Measurements from ENCODE around the gene ADI1.
A peak's percentile ranks its signal among the peaks of the same experiment; 100 is the strongest.

ADI1 gene

DNA sequence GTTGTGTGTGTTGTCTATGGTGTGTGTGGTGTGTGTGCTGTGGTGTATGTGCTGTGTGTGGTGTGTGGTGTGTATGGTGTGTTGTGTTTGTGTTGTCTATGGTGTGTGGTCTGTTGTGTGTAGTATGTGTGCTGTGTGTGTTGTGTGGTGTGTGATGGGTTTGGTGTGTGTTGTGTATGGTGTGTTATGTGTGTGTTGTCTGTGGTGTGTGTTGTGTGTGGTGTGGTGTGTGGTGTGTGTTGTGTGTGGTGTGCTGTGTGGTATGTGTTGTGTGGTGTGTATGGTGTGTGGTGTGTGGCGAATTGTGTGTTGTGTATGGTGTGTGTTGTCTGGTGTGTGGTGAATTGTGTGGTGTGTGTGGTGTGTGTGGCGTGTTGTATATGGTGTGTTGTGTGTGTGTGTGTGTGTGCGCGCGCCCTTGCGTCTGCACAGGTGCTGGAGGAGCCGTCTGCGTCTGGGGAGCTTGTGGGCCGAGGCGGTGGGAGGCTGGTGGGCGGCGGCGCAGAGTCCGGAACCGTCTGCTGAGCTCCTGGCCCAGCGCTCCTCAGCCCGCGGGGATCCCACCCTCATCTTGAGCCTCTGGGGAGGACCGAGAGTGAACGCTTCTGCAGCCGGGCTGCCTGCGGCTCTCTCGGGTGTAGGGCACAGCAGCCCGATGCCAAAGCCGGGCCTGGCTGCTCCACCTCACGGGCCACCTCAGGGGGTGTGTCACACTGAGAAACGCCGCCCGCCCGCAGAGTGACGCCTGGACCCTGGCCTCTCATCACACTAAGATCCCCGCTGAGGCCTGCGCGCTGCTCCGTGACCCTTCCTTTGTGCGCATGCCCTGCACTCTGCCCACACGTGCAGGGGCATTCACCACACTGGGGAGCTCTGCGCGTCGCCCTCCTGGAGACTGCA lies 8.8 kb upstream of the ADI1 start:
- CTCF ChIA-PET, result no interaction called here
- TF ChIP-seq FOXK2 (IDR thresholded peaks at IDR 0.05) (no peak), TARDBP (IDR thresholded peaks at IDR 0.05) (no peak)
- DNase-seq (ENCODE audit: extremely low spot score), result no peak
- POLR2A ChIA-PET, result interaction anchor here (0.6 kb wide), 1 partner anchor 8 kb away, joined by 3 read pairs; no protein-coding TSS in a partner anchor

DNA sequence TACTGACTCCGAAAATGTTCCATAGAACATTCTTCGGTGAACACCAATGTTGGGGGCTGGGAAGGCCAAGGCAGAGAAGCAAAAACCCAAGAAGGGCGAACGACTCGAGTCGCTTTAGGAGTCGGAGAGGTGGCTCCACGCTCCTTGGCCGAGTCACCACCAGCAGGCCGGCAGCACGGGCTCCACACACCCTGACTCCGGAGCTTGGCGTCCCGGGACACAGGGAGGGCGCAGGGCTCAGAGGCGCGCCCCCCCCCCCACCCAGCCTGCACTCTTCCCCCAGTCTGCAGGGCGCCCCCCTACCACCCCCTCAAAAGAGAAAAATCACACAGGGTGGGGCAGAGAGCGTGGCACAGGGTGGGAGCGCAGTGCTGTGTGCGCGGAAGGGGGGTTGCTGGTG lies 7.5 kb upstream of the ADI1 start:
- no peak for DNase-seq (ENCODE audit: extremely low spot score)
- ChIA-PET CTCF (interaction anchor here (0.7 kb wide), 1 partner anchor 49 kb away, joined by 3 read pairs; no protein-coding TSS in a partner anchor), POLR2A (no interaction called here)
- TF ChIP-seq SP1 (IDR thresholded peaks at IDR 0.05), result no peak
- TF ChIP-seq FOXA1 (IDR thresholded peaks at IDR 0.05), result no peak
- no peak for TF ChIP-seq TARDBP (IDR thresholded peaks at IDR 0.05)
- TF ChIP-seq ELF4 (IDR thresholded peaks at IDR 0.05), result no peak
- TF ChIP-seq FOXK2 (IDR thresholded peaks at IDR 0.05), result no peak
- no peak for TF ChIP-seq HDGF (IDR thresholded peaks at IDR 0.05; ENCODE audit: borderline replicate concordance)
- TF ChIP-seq CTBP1 (IDR thresholded peaks at IDR 0.05; ENCODE audit: borderline replicate concordance), result no peak

DNA sequence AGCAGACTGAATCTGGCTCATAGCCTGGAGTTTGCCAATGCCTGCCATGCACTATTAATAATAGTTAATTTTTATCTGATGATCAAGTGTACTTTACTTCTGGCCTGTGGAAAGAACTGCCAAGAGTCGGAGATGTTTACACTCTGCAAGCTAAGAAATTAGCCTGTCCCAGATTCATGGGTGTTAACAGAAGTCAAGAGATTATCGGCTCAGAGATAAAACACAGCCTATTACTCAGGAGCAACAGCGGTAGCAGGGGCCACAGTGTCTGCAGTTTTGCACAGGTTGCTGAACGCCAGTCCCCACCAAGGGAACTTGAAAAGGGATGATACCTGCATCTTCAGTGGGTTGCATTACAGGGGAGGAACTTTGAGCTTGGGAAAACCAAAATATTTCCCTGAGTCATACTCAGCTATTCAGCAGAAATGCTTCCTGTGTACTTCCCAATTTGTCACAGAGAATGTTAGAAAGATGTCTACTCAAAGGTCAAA lies 4.3 kb upstream of the ADI1 start:
- no peak for DNase-seq (ENCODE audit: extremely low spot score)
- ChIA-PET CTCF (interaction anchor here (0.6 kb wide), 1 partner anchor 298 kb away, joined by 4 read pairs; no protein-coding TSS in a partner anchor), POLR2A (interaction anchor here (1.3 to 1.7 kb wide), 2 partner anchors 12 to 35 kb away, joined by 4 to 6 read pairs; partner anchors contain the start of gene RNASEH1)
- TF ChIP-seq, protein P1, sequence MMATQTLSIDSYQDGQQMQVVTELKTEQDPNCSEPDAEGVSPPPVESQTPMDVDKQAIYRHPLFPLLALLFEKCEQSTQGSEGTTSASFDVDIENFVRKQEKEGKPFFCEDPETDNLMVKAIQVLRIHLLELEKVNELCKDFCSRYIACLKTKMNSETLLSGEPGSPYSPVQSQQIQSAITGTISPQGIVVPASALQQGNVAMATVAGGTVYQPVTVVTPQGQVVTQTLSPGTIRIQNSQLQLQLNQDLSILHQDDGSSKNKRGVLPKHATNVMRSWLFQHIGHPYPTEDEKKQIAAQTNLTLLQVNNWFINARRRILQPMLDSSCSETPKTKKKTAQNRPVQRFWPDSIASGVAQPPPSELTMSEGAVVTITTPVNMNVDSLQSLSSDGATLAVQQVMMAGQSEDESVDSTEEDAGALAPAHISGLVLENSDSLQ (IDR thresholded peaks at IDR 0.05), result no peak
- TF ChIP-seq FOXA1 (IDR thresholded peaks at IDR 0.05) (no peak), TARDBP (IDR thresholded peaks at IDR 0.05) (no peak), NFRKB (IDR thresholded peaks at IDR 0.05) (no peak), ZNF384 (IDR thresholded peaks at IDR 0.05) (no peak), L3MBTL2 (conservative IDR thresholded peaks at IDR 0.05) (no peak), ARNT (IDR thresholded peaks at IDR 0.05) (no peak), LEF1 (IDR thresholded peaks at IDR 0.05; ENCODE audit: borderline replicate concordance) (no peak), FOXM1 (IDR thresholded peaks at IDR 0.05; ENCODE audit: borderline replicate concordance) (no peak), ELF4 (IDR thresholded peaks at IDR 0.05) (no peak), CTBP1 (IDR thresholded peaks at IDR 0.05; ENCODE audit: borderline replicate concordance) (no peak), SUZ12 (IDR thresholded peaks at IDR 0.05) (no peak), SP1 (IDR thresholded peaks at IDR 0.05) (no peak), BHLHE40 (IDR thresholded peaks at IDR 0.05; ENCODE audit: borderline replicate concordance) (no peak), HDGF (IDR thresholded peaks at IDR 0.05; ENCODE audit: borderline replicate concordance) (no peak)

DNA sequence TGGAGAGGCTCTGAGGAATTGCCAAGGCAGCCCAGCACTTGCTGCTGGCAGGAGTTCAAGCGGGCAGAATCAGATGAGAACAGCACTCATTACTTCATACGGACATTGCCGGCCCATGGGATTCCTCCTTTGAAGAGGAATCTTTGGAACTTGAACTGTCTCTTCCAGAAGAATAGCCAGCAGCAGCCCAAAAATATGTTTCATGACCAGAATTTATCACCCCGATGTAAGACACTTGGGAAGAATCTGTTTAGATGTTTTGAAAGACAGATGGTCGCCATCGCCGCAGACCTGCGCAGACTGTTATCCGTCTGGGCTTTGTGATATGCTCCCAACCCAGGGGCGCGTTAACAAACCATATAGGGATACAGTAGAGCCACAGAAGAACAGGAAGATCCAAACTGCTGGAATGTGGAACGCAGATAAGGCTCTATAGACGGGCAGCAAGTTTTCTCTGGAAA lies 3.7 kb upstream of the ADI1 start:
- TF ChIP-seq SP1 (IDR thresholded peaks at IDR 0.05), result no peak
- POLR2A ChIA-PET, result no interaction called here
- DNase-seq (ENCODE audit: extremely low spot score), result no peak
- CTCF ChIA-PET, result no interaction called here

DNA sequence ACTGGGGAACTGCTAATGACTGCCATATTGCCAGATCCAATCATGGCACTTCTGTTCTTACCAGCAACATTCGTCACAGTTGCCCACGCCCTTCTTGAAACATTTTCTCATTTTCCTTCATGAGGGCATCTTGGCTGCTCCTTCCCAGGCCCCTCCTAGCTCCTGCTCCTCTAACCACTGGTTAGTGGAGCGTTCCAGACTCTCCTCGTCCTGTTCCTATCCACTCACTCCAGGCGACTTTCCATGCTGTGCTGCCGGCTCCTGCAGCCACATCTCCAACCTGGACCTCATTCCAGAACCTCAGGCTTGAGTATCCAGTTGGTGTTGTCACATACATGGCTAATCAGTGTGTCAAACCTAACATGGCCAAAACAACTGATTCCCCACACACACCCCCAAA lies 1.3 kb upstream of the ADI1 start:
- CTCF ChIA-PET, result no interaction called here
- TF ChIP-seq L3MBTL2 (conservative IDR thresholded peaks at IDR 0.05), result no peak
- no peak for TF ChIP-seq SUZ12 (IDR thresholded peaks at IDR 0.05)
- no peak for TF ChIP-seq NFRKB (IDR thresholded peaks at IDR 0.05)
- TF ChIP-seq FOXM1 (IDR thresholded peaks at IDR 0.05; ENCODE audit: borderline replicate concordance), result no peak
- no peak for TF ChIP-seq LEF1 (IDR thresholded peaks at IDR 0.05; ENCODE audit: borderline replicate concordance)
- POLR2A ChIA-PET, result interaction anchor here (1.4 kb wide), 1 partner anchor 38 kb away, joined by 5 read pairs; the partner anchor contains the start of gene RNASEH1
- no peak for DNase-seq (ENCODE audit: extremely low spot score)

DNA sequence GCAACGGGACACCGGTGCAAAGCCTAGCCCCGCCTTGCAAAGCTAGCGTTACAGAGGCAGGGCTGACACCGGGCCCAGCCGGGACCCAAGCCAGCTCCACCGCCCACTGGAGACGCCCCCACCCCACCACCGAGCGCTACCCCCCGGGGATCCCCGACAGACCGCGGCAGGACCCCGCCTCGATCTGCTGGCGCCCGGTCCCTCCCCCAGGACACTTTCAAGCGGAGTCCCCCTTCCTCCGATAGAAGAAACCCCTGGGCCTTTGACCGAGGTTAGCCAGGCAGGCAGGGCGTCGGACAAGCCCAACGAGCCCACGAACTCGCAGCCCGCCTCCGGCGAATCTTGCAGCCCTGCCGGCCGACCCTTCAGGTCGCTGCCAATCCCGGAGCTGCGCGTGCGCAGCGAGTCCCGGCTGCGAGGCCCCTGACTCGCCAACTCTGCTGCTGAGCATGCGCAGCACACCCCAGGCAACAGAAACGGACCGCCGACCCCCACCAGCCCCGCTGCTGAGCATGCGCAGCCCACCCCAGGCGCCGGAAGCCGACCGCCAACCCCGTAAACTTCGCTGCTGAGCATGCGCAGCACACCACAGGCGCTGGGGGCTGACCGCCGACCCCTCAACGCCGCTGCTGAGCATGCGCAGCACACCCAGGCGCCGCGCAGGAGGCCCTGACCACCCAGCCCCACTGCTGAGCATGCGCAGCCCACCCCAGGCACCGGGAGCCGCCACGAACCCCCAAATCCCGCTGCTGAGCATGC lies 656 bp downstream of the ADI1 start:
- TF ChIP-seq ZNF384 (IDR thresholded peaks at IDR 0.05), result no peak
- no peak for TF ChIP-seq TARDBP (IDR thresholded peaks at IDR 0.05)
- TF ChIP-seq LEF1 (IDR thresholded peaks at IDR 0.05; ENCODE audit: borderline replicate concordance), result no peak
- TF ChIP-seq FOXM1 (IDR thresholded peaks at IDR 0.05; ENCODE audit: borderline replicate concordance), result no peak
- TF ChIP-seq, protein P1 (IDR thresholded peaks at IDR 0.05), result peak; percentile 59
- no peak for TF ChIP-seq NFRKB (IDR thresholded peaks at IDR 0.05)
- TF ChIP-seq CTBP1 (IDR thresholded peaks at IDR 0.05; ENCODE audit: borderline replicate concordance), result no peak
- TF ChIP-seq FOXA1 (IDR thresholded peaks at IDR 0.05), result no peak
- CTCF ChIA-PET, result no interaction called here
- peak; percentile 99 for DNase-seq (ENCODE audit: extremely low spot score)
- POLR2A ChIA-PET, result interaction anchor here (0.9 to 2.4 kb wide), 6 partner anchors 12 to 87 kb away, joined by 3 to 8 read pairs (median 4); partner anchors contain the start of gene RNASEH1
